Fibroblast of mammary gland (primary cell): Measurements from ENCODE around the gene ULBP3.
A peak's percentile ranks its signal among the peaks of the same experiment; 100 is the strongest.
"Not testable (repeated sequence)": the region's sequence is repeated elsewhere in the genome, so short reads cannot be mapped to it uniquely, and the experiment has no call there.

Experiments
- DNase-seq: peaks from one replicate; pipeline ENCODE4 v3.0.0-alpha.2; 2010; ENCODE audit warnings: low read depth
- H3K4me3 ChIP-seq: 2 replicates; pipeline ENCODE4 v1.5.1; 2011; ENCODE audit warnings: low read depth, mild to moderate bottlenecking, low read length, moderate library complexity; ENCODE audit not compliant: control insufficient read depth
- TF ChIP-seq, protein P1 (sequence below): conservative IDR thresholded peaks from 2 replicates; pipeline ENCODE4 v1.5.1; 2011; ENCODE audit warnings: low read depth, low read length, inconsistent platforms; ENCODE audit not compliant: control insufficient read depth, insufficient read depth

Gene ULBP3

DNA sequence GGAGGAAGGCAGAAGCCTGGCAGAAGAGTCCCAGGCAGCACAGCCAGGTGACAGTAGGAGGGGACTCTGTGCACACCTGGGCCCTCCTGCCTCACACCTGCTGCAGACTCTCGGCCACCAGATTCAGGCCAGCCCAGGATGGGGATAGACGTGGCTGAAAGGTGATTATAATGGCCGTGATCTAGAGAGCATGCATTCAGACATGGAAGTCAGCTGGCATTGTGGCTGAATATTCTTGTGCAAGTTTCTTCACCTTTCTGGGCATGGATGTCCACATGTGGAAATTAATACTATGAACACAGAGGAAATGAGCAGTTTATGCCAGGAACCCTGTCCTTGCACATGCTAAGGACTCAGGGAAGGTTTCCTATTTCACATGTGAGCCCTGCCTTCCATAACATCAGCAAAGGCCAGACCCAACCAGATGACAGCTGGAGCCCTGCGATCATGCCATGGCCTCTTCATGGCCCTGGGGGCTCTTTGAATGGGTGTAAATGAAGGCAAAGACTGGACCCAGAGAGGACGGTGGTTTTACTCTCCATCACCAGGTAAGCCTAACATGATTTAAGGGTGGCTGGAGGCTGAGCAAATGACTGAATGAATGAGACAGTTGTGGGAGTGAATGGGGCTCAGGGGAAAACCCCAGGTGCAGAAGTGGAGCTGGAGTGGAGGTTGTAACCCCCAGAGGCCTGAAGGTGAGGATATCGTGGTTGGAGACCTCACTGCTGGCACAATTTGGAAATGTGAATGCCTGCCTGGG is 40.9 kb downstream of the ULBP3 start:
- no peak for DNase-seq
- H3K4me3 ChIP-seq = no peak overlapping the region
- TF ChIP-seq, protein P1, sequence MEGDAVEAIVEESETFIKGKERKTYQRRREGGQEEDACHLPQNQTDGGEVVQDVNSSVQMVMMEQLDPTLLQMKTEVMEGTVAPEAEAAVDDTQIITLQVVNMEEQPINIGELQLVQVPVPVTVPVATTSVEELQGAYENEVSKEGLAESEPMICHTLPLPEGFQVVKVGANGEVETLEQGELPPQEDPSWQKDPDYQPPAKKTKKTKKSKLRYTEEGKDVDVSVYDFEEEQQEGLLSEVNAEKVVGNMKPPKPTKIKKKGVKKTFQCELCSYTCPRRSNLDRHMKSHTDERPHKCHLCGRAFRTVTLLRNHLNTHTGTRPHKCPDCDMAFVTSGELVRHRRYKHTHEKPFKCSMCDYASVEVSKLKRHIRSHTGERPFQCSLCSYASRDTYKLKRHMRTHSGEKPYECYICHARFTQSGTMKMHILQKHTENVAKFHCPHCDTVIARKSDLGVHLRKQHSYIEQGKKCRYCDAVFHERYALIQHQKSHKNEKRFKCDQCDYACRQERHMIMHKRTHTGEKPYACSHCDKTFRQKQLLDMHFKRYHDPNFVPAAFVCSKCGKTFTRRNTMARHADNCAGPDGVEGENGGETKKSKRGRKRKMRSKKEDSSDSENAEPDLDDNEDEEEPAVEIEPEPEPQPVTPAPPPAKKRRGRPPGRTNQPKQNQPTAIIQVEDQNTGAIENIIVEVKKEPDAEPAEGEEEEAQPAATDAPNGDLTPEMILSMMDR = no peak

DNA sequence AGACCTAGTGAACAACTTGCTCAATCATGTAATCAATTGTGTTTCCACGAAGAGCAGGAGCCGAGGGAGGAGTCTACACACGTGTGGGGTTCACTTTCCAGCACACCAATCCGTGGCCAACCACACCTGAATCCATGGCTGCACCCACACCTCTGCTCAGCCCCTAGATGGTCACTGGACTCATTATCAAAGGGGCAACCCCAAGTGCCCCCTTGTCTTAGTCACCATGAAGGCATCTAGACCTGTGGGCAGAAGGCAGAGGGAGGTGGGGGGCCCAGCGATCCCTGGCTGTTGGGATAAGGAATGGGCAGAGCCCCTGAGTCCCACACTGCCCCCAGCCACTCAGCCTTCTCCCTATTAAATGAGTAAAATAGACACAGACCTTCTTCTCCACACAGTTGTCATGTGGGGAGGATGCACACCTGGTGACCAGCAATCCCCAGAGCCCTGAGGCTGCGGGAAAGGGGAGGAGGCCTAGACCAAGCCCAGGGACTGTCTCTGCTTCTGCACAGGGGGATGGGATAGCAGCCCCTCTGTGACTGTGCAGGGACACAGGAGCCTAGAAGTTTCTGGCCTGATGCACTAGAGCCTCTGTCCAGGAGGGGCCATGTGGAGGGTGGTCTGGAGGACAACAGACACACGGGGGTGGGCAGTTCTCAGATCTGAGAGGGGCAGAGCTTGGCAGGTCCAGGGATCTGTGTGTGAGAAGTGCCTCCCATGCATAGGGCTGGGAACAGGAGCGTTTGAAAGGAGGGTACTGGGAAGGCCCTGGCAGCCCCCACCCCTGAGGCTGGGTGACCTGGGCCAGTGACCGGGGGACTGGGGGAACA is 41.7 kb downstream of the ULBP3 start:
- TF ChIP-seq, protein P1 = no peak
- DNase-seq = no peak
- H3K4me3 ChIP-seq = no peak overlapping the region

DNA sequence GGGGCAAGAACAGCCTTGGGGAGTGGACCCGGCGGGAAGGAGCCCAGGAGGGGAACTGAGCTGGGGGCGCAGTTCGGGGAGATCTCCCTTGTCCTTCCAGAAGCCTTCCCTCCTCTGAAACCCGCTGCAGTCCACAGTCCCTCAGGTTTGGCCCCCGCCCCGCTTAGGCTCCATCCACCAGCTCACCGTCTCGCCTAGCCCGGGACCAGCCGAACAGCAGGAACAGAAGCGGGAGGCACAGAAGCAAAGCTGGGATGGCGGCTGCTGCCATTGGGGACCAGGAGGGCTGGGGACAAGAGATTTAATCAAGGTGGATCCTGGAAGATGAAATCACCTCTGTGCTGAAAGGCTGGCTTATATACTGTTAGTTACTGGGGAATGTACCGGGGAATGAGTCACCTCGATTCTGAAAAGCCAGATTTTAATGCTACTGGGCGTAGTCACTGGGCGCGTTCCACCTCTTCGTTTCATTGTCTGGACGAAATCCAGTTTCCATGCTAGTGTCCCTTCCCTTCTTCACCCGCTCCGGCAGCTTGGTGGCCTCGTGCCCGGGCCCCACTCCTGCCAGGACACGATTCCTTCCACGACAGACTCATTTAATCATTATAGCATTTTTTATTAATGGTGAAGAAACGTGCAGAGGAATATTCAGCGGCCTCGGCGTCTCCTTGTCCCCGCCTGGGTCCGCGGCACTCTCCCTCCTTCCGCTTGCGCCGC is 43.6 kb downstream of the ULBP3 start, which contains the start of gene RAET1L:
TSS of gene RAET1L (minus strand) at position 332 of the 717 bp plus-strand sequence. CDS start at position 271, 61 bp downstream.
- peak within 1 kb of the TSS; percentile 35 for H3K4me3 ChIP-seq
- TF ChIP-seq, protein P1 = no peak
- peak; percentile 63 for DNase-seq

DNA sequence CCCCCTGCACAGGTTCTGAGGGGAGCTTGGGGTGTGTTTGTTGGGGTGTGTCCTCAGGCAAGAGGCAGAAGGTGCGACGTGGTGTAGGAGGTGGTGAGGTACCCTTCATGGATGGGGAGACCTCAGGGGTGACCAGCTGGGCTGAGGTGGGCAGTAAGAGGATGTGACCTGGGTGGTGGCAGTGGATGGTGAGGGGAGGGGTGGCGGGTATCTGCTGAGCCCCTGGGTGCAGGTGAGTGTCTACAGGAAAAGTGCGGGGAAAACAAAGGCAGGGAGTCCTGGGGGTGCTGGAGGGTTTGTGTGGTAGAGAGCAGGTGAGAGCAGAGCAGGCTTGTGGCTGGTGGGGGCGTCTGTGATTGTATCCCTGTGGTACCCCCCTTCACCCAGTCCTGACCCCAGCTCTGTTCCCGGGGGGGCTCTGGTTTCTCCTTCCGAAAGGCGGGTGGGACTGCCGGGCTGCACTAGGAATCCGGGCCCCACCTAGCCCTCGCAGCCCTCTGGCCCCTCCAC is 44.2 kb downstream of the ULBP3 start:
- TF ChIP-seq, protein P1 = no peak
- no peak for DNase-seq
- H3K4me3 ChIP-seq = no peak overlapping the region

- not testable (repeated sequence) for H3K4me3 ChIP-seq, DNase-seq
These were observed 44.9 kb downstream of the ULBP3 start for GRCh38 chr6:150024021-150024420.

DNA sequence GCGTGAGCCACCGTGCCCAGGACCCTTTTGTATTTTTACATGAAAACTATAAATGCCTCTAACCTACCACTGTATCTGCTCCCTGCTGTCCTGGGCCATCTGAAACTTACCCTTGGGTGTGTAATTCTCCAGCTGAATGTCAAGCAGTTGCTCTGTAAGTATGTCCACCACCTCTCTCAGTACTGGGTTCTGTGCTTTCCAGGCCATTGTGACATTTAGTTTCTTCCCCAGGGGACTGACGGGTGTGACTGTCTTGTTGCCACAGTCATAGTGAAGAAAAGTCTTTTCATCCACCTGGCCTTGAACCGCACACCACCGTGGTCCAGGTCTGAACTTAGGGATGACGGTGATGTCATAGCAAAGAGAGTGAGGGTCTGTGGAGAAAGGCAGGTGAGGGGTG is 47.1 kb downstream of the ULBP3 start:
- not testable (repeated sequence) for H3K4me3 ChIP-seq, DNase-seq

DNA sequence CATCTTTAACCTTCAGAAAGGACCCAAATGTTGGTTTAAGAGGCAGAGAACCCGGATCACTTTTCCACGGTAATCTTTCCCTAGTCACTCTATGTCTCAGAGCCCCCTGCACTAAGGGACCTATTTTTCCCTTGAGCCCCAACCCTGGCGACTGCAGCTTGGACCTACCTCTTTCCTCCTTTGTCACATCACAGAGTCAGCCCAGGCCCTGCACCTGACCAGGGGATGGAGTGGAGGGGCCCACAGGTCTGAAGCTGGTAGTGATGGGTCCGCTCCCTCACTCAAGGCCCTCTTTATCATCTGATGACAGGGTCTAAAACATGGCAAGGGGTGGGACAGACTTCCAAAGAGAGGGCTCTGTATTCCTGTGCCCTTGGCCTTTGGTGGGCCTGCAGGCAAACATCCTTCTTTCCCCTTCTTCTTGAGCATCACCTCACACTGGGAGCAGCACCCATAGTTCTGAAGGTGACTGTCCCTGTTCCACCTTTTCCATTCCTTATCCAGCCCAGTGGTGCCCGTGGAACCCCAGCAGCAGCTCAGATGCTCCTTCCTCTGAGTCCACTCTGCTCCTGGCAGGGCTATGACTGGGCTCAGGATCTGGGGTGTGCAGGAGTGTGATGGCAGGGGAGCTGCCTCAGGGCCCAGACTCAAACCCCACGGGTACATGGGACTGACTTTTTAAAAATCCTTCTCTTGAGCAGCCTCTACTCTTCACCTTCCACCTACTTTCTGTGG is 49.9 kb downstream of the ULBP3 start:
- TF ChIP-seq, protein P1 = no peak
- no peak for DNase-seq
- H3K4me3 ChIP-seq = no peak overlapping the region

- not testable (repeated sequence) for H3K4me3 ChIP-seq, DNase-seq
These were observed 51.8 kb downstream of the ULBP3 start for GRCh38 chr6:150017186-150017521.
